ENCODE results near the gene DISP3.
"Not testable (repeated sequence)": the region's sequence is repeated elsewhere in the genome, so short reads cannot be mapped to it uniquely, and the experiment has no call there.

DISP3 gene

GRCh38 chr1:11576109-11576875 lies 97.3 kb downstream of the DISP3 start:
- no peak for TF ChIP-seq POLR2A (IDR thresholded peaks at IDR 0.05; ENCODE audit: low read depth, low read length)
- FAIRE-seq (no peak), DNase-seq (ENCODE audit: insufficient read length, low spot score) (no peak)

- no peak for DNase-seq (ENCODE audit: insufficient read length, low spot score)
- TF ChIP-seq POLR2A (IDR thresholded peaks at IDR 0.05; ENCODE audit: low read depth, low read length), result no peak
Observed at GRCh38 chr1:11578004-11578403, 99.0 kb downstream of the DISP3 start.

GRCh38 chr1:11579506-11579905 lies 100.6 kb downstream of the DISP3 start:
- no peak for TF ChIP-seq POLR2A (IDR thresholded peaks at IDR 0.05; ENCODE audit: low read depth, low read length)
- no peak for FAIRE-seq

More at GRCh38 chr1:11578004-11578403, 99.0 kb downstream of the DISP3 start:
- no peak for FAIRE-seq

GRCh38 chr1:11580049-11580448 lies 101.1 kb downstream of the DISP3 start:
- not testable (repeated sequence) for FAIRE-seq; DNase-seq (ENCODE audit: insufficient read length, low spot score)

More at GRCh38 chr1:11579506-11579905, 100.6 kb downstream of the DISP3 start:
- DNase-seq (ENCODE audit: insufficient read length, low spot score), result no peak

- DNase-seq (ENCODE audit: insufficient read length, low spot score) (no peak), FAIRE-seq (no peak)
- no peak for TF ChIP-seq POLR2A (IDR thresholded peaks at IDR 0.05; ENCODE audit: low read depth, low read length)
Observed at GRCh38 chr1:11581445-11581991, 102.6 kb downstream of the DISP3 start.

GRCh38 chr1:11585389-11585788 lies 106.4 kb downstream of the DISP3 start:
- no peak for DNase-seq (ENCODE audit: insufficient read length, low spot score)
- no peak for TF ChIP-seq POLR2A (IDR thresholded peaks at IDR 0.05; ENCODE audit: low read depth, low read length)
- FAIRE-seq, result no peak

Data from H54 (cell line).